ENCODE measurements around the gene C12orf57.

C12orf57 gene

DNA sequence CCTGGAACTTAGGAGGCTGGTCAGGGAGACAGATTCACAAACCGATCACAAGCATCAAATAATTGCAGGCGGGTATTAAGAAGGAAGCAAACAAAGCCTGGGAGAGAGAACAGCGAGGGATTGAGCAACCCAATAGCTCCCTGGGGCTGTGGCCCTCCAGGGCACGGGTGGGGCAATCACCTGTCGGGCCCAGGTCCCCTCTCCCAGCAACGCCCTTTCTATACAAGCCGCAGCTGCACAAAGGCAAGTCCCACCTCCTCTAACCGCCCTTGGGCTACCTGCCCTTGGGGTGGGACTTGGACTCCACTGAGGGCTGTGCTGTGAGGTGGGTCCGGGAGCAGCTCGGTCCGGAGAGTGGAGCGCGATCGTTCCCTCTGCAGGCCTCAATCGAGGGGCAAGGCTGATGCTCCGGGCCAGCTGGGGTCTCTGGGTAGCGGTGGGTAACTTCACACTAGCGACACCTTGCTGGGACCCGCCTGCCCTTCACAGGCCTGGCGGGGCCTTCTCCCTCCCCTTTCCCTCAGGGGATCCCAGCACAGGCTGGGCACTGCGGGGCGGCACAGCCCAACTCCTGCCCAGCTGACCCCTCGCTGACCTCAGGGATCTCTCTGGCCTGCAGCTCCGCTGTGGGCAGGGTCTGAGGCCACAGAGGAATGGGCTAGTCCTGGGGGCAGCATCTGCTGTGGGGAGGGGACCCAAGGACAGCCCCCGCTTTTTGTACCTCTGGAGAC lies 18.6 kb downstream of the C12orf57 start:
- H3K27ac ChIP-seq = peak overlapping the region; percentile 99
- TF ChIP-seq CTCF (conservative IDR thresholded peaks at IDR 0.05) (peak; percentile 52), ZFX (IDR thresholded peaks at IDR 0.05) (peak; percentile 65; the same call in 1 of the 2 replicates)

GRCh38 chr12:6963016-6963731 lies 19.4 kb downstream of the C12orf57 start:
- TF ChIP-seq ZFX (IDR thresholded peaks at IDR 0.05) (peak; percentile 59; the same call in 1 of the 2 replicates), CTCF (conservative IDR thresholded peaks at IDR 0.05) (no peak)
- H3K27ac ChIP-seq = peak overlapping the region; percentile 99

- TF ChIP-seq CTCF (conservative IDR thresholded peaks at IDR 0.05) (no peak), ZFX (IDR thresholded peaks at IDR 0.05) (no peak)
- H3K27ac ChIP-seq = peak overlapping the region; percentile 99
Observed at GRCh38 chr12:6963791-6964413, 20.1 kb downstream of the C12orf57 start.

DNA sequence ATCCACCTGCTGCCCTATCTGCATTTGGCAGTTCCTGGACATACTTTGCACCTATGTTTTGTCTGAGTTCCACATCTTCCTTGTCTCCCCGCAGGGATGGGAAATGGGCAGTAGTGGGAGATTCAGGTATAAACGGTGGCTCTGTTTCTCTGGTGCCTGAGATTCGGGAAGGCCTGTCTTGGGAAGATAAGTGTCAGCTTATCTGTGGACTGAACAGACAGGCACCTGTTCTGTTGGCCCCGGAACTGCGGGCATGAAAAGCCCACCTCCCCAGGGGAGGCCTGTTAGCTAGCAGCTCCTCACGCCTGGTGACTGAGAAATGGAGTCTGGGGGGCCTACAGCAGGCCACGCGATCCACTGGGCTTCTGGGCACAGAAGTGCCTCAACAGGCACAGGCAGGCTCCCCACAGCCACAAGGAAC lies 20.8 kb downstream of the C12orf57 start:
- TF ChIP-seq CTCF (conservative IDR thresholded peaks at IDR 0.05) = no peak
- no peak for TF ChIP-seq ZFX (IDR thresholded peaks at IDR 0.05)
- peak overlapping the region; percentile 99 for H3K27ac ChIP-seq

DNA sequence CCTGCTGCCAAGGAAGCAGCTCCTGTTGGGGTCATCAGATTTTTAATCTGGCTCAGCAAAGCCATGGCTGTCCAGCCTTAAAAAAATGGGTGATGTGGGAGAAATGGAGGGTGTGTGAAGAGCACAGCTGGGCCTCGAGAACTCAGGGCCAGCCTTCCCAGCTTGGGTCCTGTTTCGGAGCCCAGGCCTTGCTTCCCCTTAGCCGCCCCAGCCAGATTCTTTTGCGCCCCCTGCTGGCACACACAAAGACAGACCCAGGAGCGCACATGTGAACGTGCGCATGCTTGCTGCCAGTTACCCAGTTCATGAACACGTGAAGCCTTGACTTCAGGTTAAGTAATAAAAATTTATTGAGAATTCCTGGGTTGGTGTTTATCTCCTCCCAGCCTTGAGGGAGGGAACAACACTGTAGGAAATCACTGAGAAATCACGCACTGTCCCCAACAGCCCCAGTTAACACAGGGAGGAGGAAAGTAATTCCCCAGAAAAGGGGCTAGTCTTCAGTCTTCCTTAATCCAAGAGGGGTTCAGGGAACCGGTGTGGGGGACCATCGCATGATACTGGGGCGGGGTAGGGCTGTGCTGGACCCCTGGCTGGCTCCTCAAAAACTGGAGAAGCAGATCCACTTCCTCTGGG lies 21.3 kb downstream of the C12orf57 start:
- TF ChIP-seq ZFX (IDR thresholded peaks at IDR 0.05) = peak; percentile 48; the same call in 1 of the 2 replicates
- TF ChIP-seq CTCF (conservative IDR thresholded peaks at IDR 0.05) = peak; percentile 96
- H3K27ac ChIP-seq = peak overlapping the region; percentile 99

GRCh38 chr12:6965714-6966113 lies 21.9 kb downstream of the C12orf57 start:
- H3K27ac ChIP-seq = peak overlapping the region; percentile 99
- TF ChIP-seq ZFX (IDR thresholded peaks at IDR 0.05) (no peak), CTCF (conservative IDR thresholded peaks at IDR 0.05) (no peak)
